ENCODE measurements around the gene TBX15.

DNA sequence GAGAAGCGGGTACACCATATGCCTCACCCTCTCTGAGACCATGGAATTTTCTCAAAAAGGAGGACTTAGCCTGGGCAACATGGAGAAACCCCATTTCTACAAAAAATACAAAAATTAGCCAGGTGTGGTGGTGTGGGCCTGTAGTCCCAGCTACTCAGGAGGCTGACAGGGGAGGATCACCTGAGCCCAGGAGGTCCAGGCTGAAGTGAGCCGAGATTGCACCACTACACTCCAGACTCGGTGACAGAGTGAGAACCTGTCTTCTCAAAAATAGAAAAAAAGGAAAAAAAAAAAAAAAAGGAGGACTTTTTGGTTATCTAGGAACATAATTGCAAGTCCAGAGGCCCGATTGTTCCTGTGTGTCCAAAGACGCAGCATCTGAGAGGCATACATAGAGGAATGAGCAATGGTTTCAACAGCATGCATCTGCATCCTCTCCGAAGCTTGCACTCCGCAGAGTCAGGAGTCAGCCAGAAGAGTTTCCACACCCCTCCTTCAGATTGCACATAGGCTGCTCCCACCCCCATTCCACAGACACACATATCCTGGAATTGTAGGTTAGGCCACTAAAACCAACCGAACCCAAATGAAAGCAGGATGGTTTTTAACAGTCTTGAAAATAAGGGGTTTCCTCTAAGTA is 2.5 kb upstream of the TBX15 start:
- TF ChIP-seq TAF1 (IDR thresholded peaks at IDR 0.05; ENCODE audit: low read depth, low read length) (no peak), POLR2A (IDR thresholded peaks at IDR 0.05; ENCODE audit: low read depth, low read length) (no peak), SPI1 (IDR thresholded peaks at IDR 0.05; ENCODE audit: low read depth, low read length) (no peak), POLR2AphosphoS5 (IDR thresholded peaks at IDR 0.05; ENCODE audit: low read depth, low read length) (no peak)

Data from GM12891 (cell line).